ENCODE data around the gene TIGD2. TPM values are rescaled to one million over a fixed set of nuclear protein-coding genes. Genes with fewer than 3 reads are reported as not detected.

Gene TIGD2
- total RNA-seq (2022; extraction: Qiagen RNA extraction; ENCODE audit: low read depth), result 4.2 to 6.3 TPM (median 4.7 TPM) in 5 replicates

DNA sequence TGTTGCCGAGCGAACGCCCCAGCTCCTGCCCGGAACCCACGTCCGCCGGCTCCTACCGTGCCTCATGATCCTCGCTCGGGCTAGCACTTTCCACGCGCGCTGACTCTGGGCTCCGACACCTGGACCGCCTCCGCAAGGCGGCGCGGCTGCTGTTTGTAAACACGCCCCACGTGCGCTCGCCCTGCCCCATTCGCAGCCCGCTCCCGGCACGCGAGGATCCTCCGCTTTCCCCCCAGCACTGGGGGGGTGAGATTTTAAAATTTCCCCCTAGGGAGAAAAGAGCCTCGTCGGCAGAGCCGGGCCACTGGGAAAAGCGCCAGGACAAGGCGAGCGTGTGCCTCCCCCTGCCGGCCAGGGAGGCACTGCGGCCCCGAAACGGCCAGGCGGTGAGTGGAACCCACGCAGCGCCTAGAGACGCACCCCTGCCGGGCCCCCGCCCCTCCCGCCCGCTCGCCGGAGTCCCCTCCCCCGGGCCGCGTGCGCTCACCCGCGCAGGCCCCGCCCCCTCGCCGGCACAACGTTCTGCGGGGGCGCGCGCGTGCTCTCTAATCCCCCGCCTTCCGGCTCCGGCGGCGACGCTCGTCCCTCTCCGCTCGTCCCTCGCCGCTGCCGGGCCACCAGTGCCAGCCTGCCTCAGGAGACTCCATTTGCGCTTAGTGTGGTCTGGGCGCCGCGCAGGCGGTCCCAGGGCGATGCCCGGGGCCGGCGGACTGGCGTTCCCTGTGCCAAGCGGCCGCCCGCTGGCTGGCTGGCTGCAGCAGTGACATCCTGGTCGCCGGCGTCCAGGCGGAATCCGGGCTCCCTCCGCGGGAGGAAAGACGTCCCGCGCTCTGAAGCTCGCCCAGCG lies at the start of gene TIGD2:
Gene TIGD2, plus strand, starts transcription at position 548 of the 847 bp plus-strand sequence. CDS start 1,442 bp downstream, outside the sequence.

Other genes starting within 250 kb of the TIGD2 start
- gene FAM13A, start 54.3 kb upstream of the TIGD2 start, total RNA-seq (2022; extraction: Qiagen RNA extraction; ENCODE audit: low read depth), result 5.5 to 6.1 TPM (median 6.1 TPM) in 5 replicates
- 3.0 to 5.7 TPM (median 5.5 TPM) in 5 replicates for gene GPRIN3, start 196.3 kb downstream of the TIGD2 start, total RNA-seq (2022; extraction: Qiagen RNA extraction; ENCODE audit: low read depth)